GM12801 (cell line): Measurements from ENCODE around the gene RAI14.

Source experiments
- TF ChIP-seq, protein P1 (sequence below): IDR thresholded peaks from one replicate; pipeline ENCODE4 v1.5.1; 2011; ENCODE audit warnings: control low read depth; ENCODE audit not compliant: insufficient read length; ENCODE audit errors: extremely low read depth

Gene RAI14

DNA sequence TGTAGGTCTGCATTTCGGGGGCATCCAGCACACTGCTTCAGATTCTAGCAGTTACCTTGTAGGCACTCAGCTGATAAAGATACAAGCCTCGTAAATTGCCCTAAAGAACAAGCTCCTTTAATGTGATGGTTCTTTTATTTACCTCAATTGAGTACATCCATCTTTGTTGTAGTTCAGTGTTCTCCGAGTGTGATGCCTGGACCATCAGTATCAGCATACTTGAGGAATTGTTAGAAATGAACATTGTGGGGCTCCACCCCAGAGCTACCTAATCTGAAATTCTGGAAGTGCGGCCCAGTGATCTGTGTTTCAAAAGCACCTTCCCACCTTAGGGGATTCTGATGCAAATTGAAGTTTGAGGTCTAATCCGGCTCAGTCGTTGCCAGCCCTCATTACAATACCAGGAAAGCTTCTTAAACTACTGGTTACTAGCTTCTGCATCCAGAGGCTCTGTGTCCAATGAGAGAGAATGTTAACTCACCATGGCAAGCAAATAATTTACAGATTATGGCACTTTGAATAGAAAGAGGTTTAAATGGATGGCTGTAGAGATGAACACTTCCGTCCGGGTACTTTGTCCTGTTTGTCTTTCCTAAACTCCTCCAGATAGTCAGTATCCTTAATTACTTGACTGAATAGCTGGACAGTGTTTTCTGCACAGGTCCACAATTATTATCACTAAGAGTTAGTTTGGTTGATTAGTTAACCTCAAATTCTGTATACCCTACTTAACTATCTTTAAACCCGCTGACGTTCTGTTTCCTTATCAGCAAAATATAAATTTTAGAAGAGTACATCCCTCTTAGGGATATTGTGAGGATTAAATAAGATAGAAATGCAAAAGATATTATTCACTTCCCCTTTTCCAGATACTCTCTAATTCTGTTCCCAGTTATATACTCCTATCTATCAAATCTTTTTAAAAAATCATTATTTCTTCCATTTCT is 47.9 kb downstream of the RAI14 start:
- TF ChIP-seq, protein P1, sequence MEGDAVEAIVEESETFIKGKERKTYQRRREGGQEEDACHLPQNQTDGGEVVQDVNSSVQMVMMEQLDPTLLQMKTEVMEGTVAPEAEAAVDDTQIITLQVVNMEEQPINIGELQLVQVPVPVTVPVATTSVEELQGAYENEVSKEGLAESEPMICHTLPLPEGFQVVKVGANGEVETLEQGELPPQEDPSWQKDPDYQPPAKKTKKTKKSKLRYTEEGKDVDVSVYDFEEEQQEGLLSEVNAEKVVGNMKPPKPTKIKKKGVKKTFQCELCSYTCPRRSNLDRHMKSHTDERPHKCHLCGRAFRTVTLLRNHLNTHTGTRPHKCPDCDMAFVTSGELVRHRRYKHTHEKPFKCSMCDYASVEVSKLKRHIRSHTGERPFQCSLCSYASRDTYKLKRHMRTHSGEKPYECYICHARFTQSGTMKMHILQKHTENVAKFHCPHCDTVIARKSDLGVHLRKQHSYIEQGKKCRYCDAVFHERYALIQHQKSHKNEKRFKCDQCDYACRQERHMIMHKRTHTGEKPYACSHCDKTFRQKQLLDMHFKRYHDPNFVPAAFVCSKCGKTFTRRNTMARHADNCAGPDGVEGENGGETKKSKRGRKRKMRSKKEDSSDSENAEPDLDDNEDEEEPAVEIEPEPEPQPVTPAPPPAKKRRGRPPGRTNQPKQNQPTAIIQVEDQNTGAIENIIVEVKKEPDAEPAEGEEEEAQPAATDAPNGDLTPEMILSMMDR = no peak

DNA sequence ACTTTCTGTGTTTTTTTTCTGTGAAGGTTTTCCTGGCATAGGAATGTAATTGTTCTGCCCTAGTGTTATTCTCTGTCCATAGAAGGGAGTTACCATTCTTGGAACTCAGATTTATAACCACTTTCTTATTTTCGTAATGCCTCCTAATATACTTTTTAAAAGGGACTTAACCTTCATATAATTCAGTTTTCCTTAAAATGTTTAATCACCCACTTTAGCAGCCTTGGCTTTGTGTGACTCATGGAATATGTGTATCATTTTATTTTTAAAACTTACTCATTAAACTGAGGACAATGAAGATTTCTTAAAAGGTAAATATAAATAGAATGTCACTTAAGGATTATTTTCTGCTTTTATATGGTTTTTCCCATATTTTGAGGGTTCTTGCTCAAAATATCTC is 50.0 kb downstream of the RAI14 start:
- TF ChIP-seq, protein P1 = no peak

DNA sequence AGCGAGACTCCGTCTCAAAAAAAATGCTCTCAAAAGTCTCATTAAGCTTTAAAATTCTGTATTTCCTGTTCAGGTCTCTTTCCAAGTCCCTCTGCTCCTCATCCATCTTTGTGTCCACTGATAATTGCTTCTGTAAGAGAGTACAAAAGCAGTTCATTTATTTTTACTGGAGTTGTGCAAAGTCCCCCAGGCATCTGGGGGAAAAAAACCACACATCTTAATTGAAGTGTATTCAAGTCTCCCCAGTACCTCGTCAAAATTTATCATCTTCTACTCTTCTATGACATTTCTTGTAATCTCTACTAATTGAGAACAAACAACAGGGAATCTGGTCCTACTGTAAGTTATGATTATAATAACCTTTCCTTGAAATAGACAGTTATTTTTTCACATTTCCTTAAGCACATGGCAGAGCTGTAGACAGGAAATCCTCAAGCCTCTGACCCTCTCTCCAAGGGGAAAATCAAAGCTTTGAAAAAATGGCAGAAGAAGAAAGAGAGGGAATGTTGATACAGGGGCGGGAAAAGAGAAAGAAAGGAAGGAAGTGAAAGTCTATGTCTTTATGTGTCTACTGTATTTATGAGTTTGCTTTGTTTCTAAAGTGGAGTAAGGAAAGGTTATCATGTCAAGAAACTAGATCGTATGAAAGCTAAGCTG is 51.5 kb downstream of the RAI14 start:
- TF ChIP-seq, protein P1 = no peak

DNA sequence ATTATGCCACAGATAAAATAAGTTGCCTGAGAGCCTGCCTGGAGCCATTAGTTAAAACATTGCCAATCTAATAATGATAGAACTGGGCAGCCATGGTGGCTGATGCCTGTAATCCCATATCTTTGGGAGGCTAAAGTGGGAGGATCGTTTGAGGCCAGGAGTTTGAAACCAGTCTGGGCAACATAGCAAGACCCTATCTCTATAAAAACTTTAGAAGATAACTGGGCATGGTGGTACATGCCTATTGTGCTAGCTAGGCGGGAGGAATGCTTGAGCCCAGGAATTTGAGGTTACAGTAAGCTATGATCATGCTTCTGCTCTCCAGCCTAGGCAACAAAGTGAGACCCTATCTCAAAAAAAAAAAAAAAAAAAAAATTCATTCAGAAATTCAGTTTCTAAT is 52.6 kb downstream of the RAI14 start:
- TF ChIP-seq, protein P1 = no peak

DNA sequence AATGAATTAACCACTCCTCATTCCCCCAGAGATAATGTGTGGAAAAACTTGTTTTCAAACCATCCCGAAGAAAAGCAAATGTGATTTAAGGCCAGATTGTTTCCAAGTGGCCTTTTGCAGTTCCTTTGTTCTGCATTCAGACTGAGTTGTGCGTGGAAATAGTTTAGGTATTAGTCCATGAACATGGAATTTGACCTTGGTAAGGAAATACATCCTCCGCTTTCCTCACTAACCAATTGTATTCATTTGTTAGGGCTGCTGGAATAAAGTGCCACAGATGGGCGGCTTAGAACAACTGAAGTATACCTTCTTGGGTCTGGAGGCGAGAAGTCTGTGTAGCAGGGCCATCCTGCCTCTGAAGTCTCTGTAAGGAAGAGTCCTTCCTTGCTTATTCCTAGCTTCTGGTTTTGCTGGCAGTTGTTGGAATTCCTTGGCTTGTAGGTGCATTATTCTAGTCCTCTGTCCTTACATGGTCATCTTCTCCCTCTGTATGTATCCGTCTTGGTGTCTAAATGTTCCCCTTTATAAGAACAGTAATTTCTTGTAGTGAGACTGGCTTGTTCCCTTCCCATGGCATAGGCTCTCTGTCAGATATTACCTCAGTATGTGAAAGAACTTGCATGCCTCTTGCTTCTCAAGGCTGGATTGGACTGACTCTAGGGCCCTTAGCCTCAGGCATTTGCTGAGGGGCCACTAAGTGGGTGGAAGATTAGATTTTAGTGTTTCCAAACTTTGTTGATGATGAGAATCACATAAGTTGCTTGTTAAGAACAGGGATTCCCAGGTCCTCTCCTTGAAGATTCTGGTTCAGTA is 53.9 kb downstream of the RAI14 start:
- TF ChIP-seq, protein P1 = no peak

DNA sequence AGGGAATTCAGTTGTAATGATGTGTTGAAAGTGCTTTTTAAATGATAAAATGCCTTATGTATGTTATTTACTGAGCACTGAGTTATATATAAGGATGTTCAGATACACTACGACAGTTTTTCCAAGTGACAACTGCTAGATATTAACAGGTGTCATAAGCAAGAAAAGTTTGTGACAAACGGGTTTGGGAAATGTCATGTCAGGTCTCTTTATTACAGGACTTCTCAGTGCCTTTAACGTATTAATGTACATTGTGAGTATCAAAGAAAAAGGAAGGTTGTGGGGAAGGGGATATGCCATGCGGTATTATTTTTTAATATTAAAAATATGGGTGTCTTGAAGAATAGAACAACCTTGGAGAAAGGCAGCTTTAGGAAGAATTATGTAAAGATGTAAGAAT is 56.4 kb downstream of the RAI14 start:
- TF ChIP-seq, protein P1 = no peak

DNA sequence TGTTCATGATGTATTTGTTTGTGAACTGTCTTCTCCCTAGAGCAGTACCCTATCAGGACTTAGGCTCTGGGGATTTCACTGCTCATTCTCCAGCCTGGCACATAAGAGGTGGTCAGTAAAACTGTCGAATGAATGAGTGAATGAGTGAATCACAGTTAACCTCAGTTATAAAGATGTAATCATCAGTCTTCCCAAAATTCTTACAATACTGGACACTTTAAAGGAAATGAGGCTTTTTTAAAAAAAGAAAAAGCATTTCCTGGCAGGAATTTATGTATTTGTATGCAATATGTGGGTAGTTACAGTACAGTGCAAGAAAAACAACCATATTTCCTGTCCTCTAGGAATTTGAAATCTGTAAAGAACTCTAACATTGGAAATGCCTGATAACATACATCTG is 59.6 kb downstream of the RAI14 start:
- TF ChIP-seq, protein P1 = no peak
